ENCODE results near the gene EFNA3. TPM values are rescaled to one million over a fixed set of nuclear protein-coding genes. Genes with fewer than 3 reads are reported as not detected.
A peak's percentile ranks its signal among the peaks of the same experiment; 100 is the strongest.

Gene EFNA3
- total RNA-seq, 4 donors from 2014 or later = 20.0 to 25.8 (median 21.1) TPM

GRCh38 chr1:155086128-155086741, 7.6 kb downstream of the EFNA3 start:
- DNase-seq = no peak
- intact Hi-C loops (cut with DNase I) = no loop called here
- Histone ChIP-seq H3K36me3 (peaks cover 0 to 8% (median 0%) of the 10 kb centered on the region in 3 donors), H3K4me1 (peaks cover 42 to 55% (median 44%) of the 10 kb centered on the region in 3 donors), H3K27me3 (peaks cover 0 to 39% (median 8%) of the 10 kb centered on the region in 4 donors), H3K9me3 (no peaks in the 10 kb centered on the region), H3K27ac (peak overlapping the region; percentile 90 to 97 (median 96)), H3K4me3 (peak overlapping the region in 3 of 4 donors; percentile 59 to 84 (median 76))
- TF ChIP-seq CTCF (IDR thresholded peaks at IDR 0.05) (peak; percentile 94 to 100 (median 98)), POLR2A (IDR thresholded peaks at IDR 0.05) (no peak)
- 4 to 16% methylated on average over 4 to 9 of the region's 24 CpGs for WGBS, 2 donors

- Histone ChIP-seq H3K4me1 (peaks cover 39 to 54% (median 42%) of the 10 kb centered on the region in 3 donors), H3K36me3 (peaks cover 0 to 8% (median 0%) of the 10 kb centered on the region in 3 donors), H3K27me3 (peaks cover 0 to 32% (median 8%) of the 10 kb centered on the region in 4 donors), H3K4me3 (no peak overlapping the region), H3K9me3 (no peaks in the 10 kb centered on the region), H3K27ac (no peak overlapping the region)
- TF ChIP-seq CTCF (IDR thresholded peaks at IDR 0.05) = no peak
- TF ChIP-seq POLR2A (IDR thresholded peaks at IDR 0.05) = no peak
- no peak for DNase-seq
- WGBS, 2 donors = 76 to 87% methylated on average over 5 to 6 of the region's 8 CpGs
- intact Hi-C loops (cut with DNase I) = no loop called here
Measured at GRCh38 chr1:155086856-155087535, 8.4 kb downstream of the EFNA3 start.

- intact Hi-C loops (cut with DNase I) = loop anchor here (2.0 kb wide), 1 partner anchor 77 kb away; no protein-coding TSS in a partner anchor
- 3 to 14% methylated on average over 13 to 24 of the region's 29 CpGs for WGBS, 2 donors
- Histone ChIP-seq H3K4me1 (peaks cover 13 to 31% (median 20%) of the 10 kb centered on the region in 3 donors), H3K4me3 (no peak overlapping the region), H3K27ac (no peak overlapping the region), H3K27me3 (peaks cover 0 to 7% (median 0%) of the 10 kb centered on the region in 4 donors), H3K36me3 (peaks cover 0 to 7% (median 0%) of the 10 kb centered on the region in 3 donors), H3K9me3 (no peaks in the 10 kb centered on the region)
- DNase-seq = no peak
- TF ChIP-seq POLR2A (IDR thresholded peaks at IDR 0.05) = no peak
- peak; percentile 96 to 100 (median 98) for TF ChIP-seq CTCF (IDR thresholded peaks at IDR 0.05)
Measured at GRCh38 chr1:155091071-155092051, 12.7 kb downstream of the EFNA3 start.

GRCh38 chr1:155092131-155092530, 13.5 kb downstream of the EFNA3 start:
- TF ChIP-seq CTCF (IDR thresholded peaks at IDR 0.05) (no peak), POLR2A (IDR thresholded peaks at IDR 0.05) (no peak)
- Histone ChIP-seq H3K4me3 (no peak overlapping the region), H3K4me1 (peaks cover 13 to 25% (median 19%) of the 10 kb centered on the region in 3 donors), H3K27ac (no peak overlapping the region), H3K9me3 (no peaks in the 10 kb centered on the region), H3K36me3 (no peaks in the 10 kb centered on the region), H3K27me3 (peaks cover 0 to 7% (median 0%) of the 10 kb centered on the region in 4 donors)
- DNase-seq = no peak
- 86 to 87% methylated on average over 4 of the region's 6 CpGs for WGBS, 2 donors
- intact Hi-C loops (cut with DNase I) = loop anchor here (2.0 kb wide), 1 partner anchor 77 kb away; no protein-coding TSS in a partner anchor
